Measurements from ENCODE around the gene RELN. TPM values are rescaled to one million over a fixed set of nuclear protein-coding genes. Genes with fewer than 3 reads are reported as not detected.

The RELN gene
- total and polyA plus RNA-seq, 10 donors, result 0.03 to 7.6 (median 1.0) TPM

GRCh38 chr7:103719070-103719469 is 270.4 kb downstream of the RELN start:
- Histone ChIP-seq H3K36me3 (no peaks in the 10 kb centered on the region), H3K4me3 (no peak overlapping the region), H3K27ac (no peak overlapping the region), H3K27me3 (replicated peaks in 1 of 7) (no peaks in the 10 kb centered on the region), H3K4me1 (no peaks in the 10 kb centered on the region), H3K9me3 (no peaks in the 10 kb centered on the region)
- TF ChIP-seq POLR2A (IDR thresholded peaks at IDR 0.05) (no peak), CTCF (IDR thresholded peaks at IDR 0.05 in 8 of 11, conservative IDR thresholded peaks at IDR 0.05 in 3 of 11) (no peak), POLR2AphosphoS5 (IDR thresholded peaks at IDR 0.05) (no peak)
- no peak for DNase-seq
- intact Hi-C loops (cut with DNase I; ENCODE audit: low total_unique reads), result no loop called here
- WGBS, 5 donors, result 70 to 97% (median 83%) methylated on average over 2 of the region's 2 CpGs

GRCh38 chr7:103718482-103719061 is 270.9 kb downstream of the RELN start:
- DNase-seq, result no peak
- Histone ChIP-seq H3K4me1 (no peaks in the 10 kb centered on the region), H3K27ac (no peak overlapping the region), H3K27me3 (replicated peaks in 1 of 7) (no peaks in the 10 kb centered on the region), H3K36me3 (no peaks in the 10 kb centered on the region), H3K4me3 (no peak overlapping the region), H3K9me3 (no peaks in the 10 kb centered on the region)
- TF ChIP-seq POLR2AphosphoS5 (IDR thresholded peaks at IDR 0.05), result no peak
- intact Hi-C loops (cut with DNase I; ENCODE audit: low total_unique reads), result no loop called here

GRCh38 chr7:103717574-103717973 is 271.9 kb downstream of the RELN start:
- no peaks in the 10 kb centered on the region for H3K36me3 ChIP-seq
- TF ChIP-seq CTCF (IDR thresholded peaks at IDR 0.05 in 8 of 11, conservative IDR thresholded peaks at IDR 0.05 in 3 of 11), result no peak
- TF ChIP-seq POLR2AphosphoS5 (IDR thresholded peaks at IDR 0.05), result no peak
- no peak for TF ChIP-seq POLR2A (IDR thresholded peaks at IDR 0.05)
- H3K27me3 ChIP-seq (replicated peaks in 1 of 7), result no peaks in the 10 kb centered on the region
- no peak overlapping the region for H3K27ac ChIP-seq
- DNase-seq, result no peak
- H3K4me1 ChIP-seq, result no peaks in the 10 kb centered on the region
- no peak overlapping the region for H3K4me3 ChIP-seq
- intact Hi-C loops (cut with DNase I; ENCODE audit: low total_unique reads), result no loop called here
- no peaks in the 10 kb centered on the region for H3K9me3 ChIP-seq
- 72 to 87% (median 79%) methylated on average over 3 of the region's 3 CpGs for WGBS, 5 donors

- DNase-seq, result no peak
- no peaks in the 10 kb centered on the region for H3K9me3 ChIP-seq
- H3K27me3 ChIP-seq (replicated peaks in 1 of 7), result no peaks in the 10 kb centered on the region
- no peak overlapping the region for H3K27ac ChIP-seq
- H3K36me3 ChIP-seq, result no peaks in the 10 kb centered on the region
- H3K4me3 ChIP-seq, result no peak overlapping the region
- H3K4me1 ChIP-seq, result no peaks in the 10 kb centered on the region
- WGBS, 5 donors, result 80 to 89% (median 82%) methylated on average over 4 of the region's 4 CpGs
- TF ChIP-seq POLR2AphosphoS5 (IDR thresholded peaks at IDR 0.05), result no peak
- TF ChIP-seq POLR2A (IDR thresholded peaks at IDR 0.05), result no peak
- TF ChIP-seq CTCF (IDR thresholded peaks at IDR 0.05 in 8 of 11, conservative IDR thresholded peaks at IDR 0.05 in 3 of 11), result no peak
- intact Hi-C loops (cut with DNase I; ENCODE audit: low total_unique reads), result no loop called here
Measured at GRCh38 chr7:103715376-103716120, 273.9 kb downstream of the RELN start.

All from spleen (tissue), 11 donors.